HCT116 (cell line): ENCODE data around the gene PAK1. TPM values are rescaled to one million over a fixed set of nuclear protein-coding genes. Genes with fewer than 3 reads are reported as not detected.

Source experiments
- ATAC-seq: fragments of 200-7000 bp; cut with Tn5 transposase; 2 replicates; pipeline ENCODE4 v1.9.1; 2020; ENCODE audit warnings: mild to moderate bottlenecking, moderate library complexity
- BruUV-seq: library from RNA; stranded (reverse); fragments of 400-500 nt; replicated peaks from 2 replicates; lab custom pipeline; 2021; lab: Mats Ljungman, UMichigan
- CTCF ChIA-PET: fragments of 300-600 bp; sonication (Branson Sonifier 250); formaldehyde crosslinking; loops from one replicate; lab custom pipeline; 2021; ENCODE audit warnings: antibody characterized with exemption; lab: Charles Lee
- POLR2A ChIA-PET: fragments of 300-600, 350-600 bp; sonication (Branson Sonifier 250); formaldehyde crosslinking; loops from one replicate; lab custom pipeline; 2021; ENCODE audit warnings: antibody characterized with exemption; lab: Charles Lee
- RAD21 ChIA-PET, 2 experiments: fragments of 300-600 bp; sonication (Branson Sonifier 250); formaldehyde crosslinking; loops; one replicate each; lab custom pipeline; 2023; ENCODE audit warnings: low total read pairs in 2 of 2; ENCODE audit not compliant: uncharacterized antibody in 2 of 2, unreplicated experiment in 2 of 2, low non-redundant PET in 1 of 2; lab: Charles Lee
- DNase-seq: peaks from one replicate; pipeline ENCODE4 v3.0.0-alpha.2; 2010; ENCODE audit warnings: low read depth, low spot score
- H2AFZ ChIP-seq: fragments of 200-600 bp; shearing (Covaris generic), sonication (generic); 2 replicates; pipeline ENCODE4 v1.6.1; 2017; ENCODE audit warnings: low read depth, mixed run types, mixed read lengths, antibody characterized with exemption, low read length; ENCODE audit not compliant: poor library complexity, severe bottlenecking
- H3K27ac ChIP-seq: 2 replicates; pipeline ENCODE4 v1.5.1; 2012; ENCODE audit warnings: low read depth, low read length
- H3K27me3 ChIP-seq: fragments of 200-600 bp; sonication (generic); 2 replicates; pipeline ENCODE4 v1.6.1; 2016; ENCODE audit warnings: mixed run types, low read length, mixed read lengths; ENCODE audit not compliant: insufficient read depth
- H3K36me3 ChIP-seq, 2 experiments: fragments of 200-500 bp in 1 of 2; fragments of 200-600 bp in 1 of 2; sonication (Bioruptor generic) in 1 of 2; sonication (generic) in 1 of 2; 2 replicates each; pipeline versions ENCODE4 v1.5.1 to v1.6.1; 2014 to 2016; ENCODE audit warnings: low read length in 2 of 2, inconsistent platforms in 1 of 2, mixed read lengths in 1 of 2, mixed run types in 1 of 2; ENCODE audit not compliant: insufficient read depth in 2 of 2, control insufficient read depth in 1 of 2
- H3K4me1 ChIP-seq, 2 experiments: fragments of 200-600 bp in 1 of 2; sonication (generic) in 1 of 2; 2 replicates each; pipeline versions ENCODE4 v1.5.1 to v1.6.1; 2012 to 2017; ENCODE audit warnings: low read length in 2 of 2, inconsistent platforms in 1 of 2, mild to moderate bottlenecking in 1 of 2, mixed read lengths in 1 of 2, mixed run types in 1 of 2, moderate library complexity in 1 of 2; ENCODE audit not compliant: insufficient read depth in 2 of 2, control insufficient read depth in 1 of 2
- H3K4me2 ChIP-seq: fragments of 200-600 bp; sonication (generic); 2 replicates; pipeline ENCODE4 v1.6.1; 2017; ENCODE audit warnings: mixed run types, low read length, mixed read lengths
- H3K4me3 ChIP-seq, 2 experiments: fragments of 200-600 bp in 1 of 2; sonication (generic) in 1 of 2; replicated peaks in 1 of 2; 2 replicates each; pipeline ENCODE4 v1.5.1; 2011 to 2016; ENCODE audit warnings: low read length in 2 of 2, control low read depth in 1 of 2, low read depth in 1 of 2, mild to moderate bottlenecking in 1 of 2, mixed read lengths in 1 of 2, mixed run types in 1 of 2
- H3K79me2 ChIP-seq: fragments of 200-600 bp; sonication (generic); 2 replicates; pipeline ENCODE4 v1.6.1; 2017; ENCODE audit warnings: mild to moderate bottlenecking, mixed run types, low read length, moderate library complexity, mixed read lengths; ENCODE audit not compliant: insufficient read depth
- H3K9ac ChIP-seq: fragments of 200-600 bp; sonication (generic); 2 replicates; pipeline ENCODE4 v1.6.1; 2016; ENCODE audit warnings: low read length, mixed read lengths
- H3K9me2 ChIP-seq: fragments of 200-600 bp; sonication (generic), shearing (Covaris generic); 2 replicates; pipeline ENCODE4 v1.6.1; 2017; ENCODE audit warnings: mixed run types, mild to moderate bottlenecking, moderate library complexity; ENCODE audit not compliant: insufficient read depth
- H3K9me3 ChIP-seq, 2 experiments: fragments of 200-500 bp in 1 of 2; fragments of 200-600 bp in 1 of 2; sonication (Bioruptor generic) in 1 of 2; sonication (generic) in 1 of 2; 2 replicates each; pipeline ENCODE4 v1.6.1; 2014 to 2017; ENCODE audit warnings: low read length in 2 of 2, mixed read lengths in 2 of 2, inconsistent platforms in 1 of 2, low read depth in 1 of 2, mild to moderate bottlenecking in 1 of 2, mixed run types in 1 of 2, moderate library complexity in 1 of 2; ENCODE audit not compliant: control insufficient read depth in 1 of 2, insufficient read depth in 1 of 2
- H4K20me1 ChIP-seq: fragments of 200-600 bp; sonication (generic), shearing (Covaris generic); 2 replicates; pipeline ENCODE4 v1.6.1; 2017; ENCODE audit warnings: mixed run types, mild to moderate bottlenecking, moderate library complexity; ENCODE audit not compliant: insufficient read depth
- EGR1 ChIP-seq: IDR thresholded peaks from 2 replicates; pipeline ENCODE4 v1.6.1; 2012; ENCODE audit warnings: low read depth
- ELF1 ChIP-seq: IDR thresholded peaks from 2 replicates; pipeline ENCODE4 v1.6.1; 2012; ENCODE audit warnings: low read depth, borderline replicate concordance
- EZH2phosphoT487 ChIP-seq: fragments of 200-600 bp; IDR thresholded peaks from 2 replicates; pipeline ENCODE4 v1.6.1; 2018; ENCODE audit warnings: antibody characterized with exemption, borderline replicate concordance
- JUND ChIP-seq: IDR thresholded peaks from 2 replicates; pipeline ENCODE4 v1.6.1; 2012
- POLR2AphosphoS5 ChIP-seq: IDR thresholded peaks from 2 replicates; pipeline ENCODE4 v1.6.1; 2011; ENCODE audit warnings: mild to moderate bottlenecking, low read depth, low read length, moderate library complexity
- RAD21 ChIP-seq: IDR thresholded peaks from 2 replicates; pipeline ENCODE4 v1.6.1; 2012; ENCODE audit warnings: low read depth, mild to moderate bottlenecking
- SP1 ChIP-seq: IDR thresholded peaks from 2 replicates; pipeline ENCODE4 v1.6.1; 2012; ENCODE audit warnings: low read depth
- TCF7L2 ChIP-seq: IDR thresholded peaks from 2 replicates; pipeline ENCODE4 v1.7.0; 2011; ENCODE audit warnings: borderline replicate concordance, inconsistent platforms; ENCODE audit not compliant: insufficient read depth, insufficient read length; ENCODE audit errors: extremely low read depth
- intact Hi-C: fragments of 100-400 bp; cut with micrococcal nuclease; formaldehyde crosslinking; loops from 2 replicates; pipeline ENCODE4 v1.10.0; 2022
- total RNA-seq: library from RNA; stranded (reverse); gene quantifications from one replicate; pipeline ENCODE4 v1.2.1, GENCODE V29; 2021; ENCODE audit not compliant: unreplicated experiment
- TF ChIP-seq, protein P1 (sequence below): IDR thresholded peaks from 2 replicates; pipeline ENCODE4 v1.6.1; 2012
- TF ChIP-seq, protein P2 (sequence below): IDR thresholded peaks from 2 replicates; pipeline ENCODE4 v1.6.1; 2012
- TF ChIP-seq, protein P3 (sequence below), 3 experiments: fragments of 200-600 bp in 1 of 3; sonication (generic) in 1 of 3; IDR thresholded peaks in 2 of 3; conservative IDR thresholded peaks in 1 of 3; 2 replicates each; pipeline ENCODE4 v1.5.1; 2012 to 2017; ENCODE audit warnings: low read depth in 2 of 3, low read length in 2 of 3, antibody characterized with exemption in 1 of 3, borderline replicate concordance in 1 of 3, control low read depth in 1 of 3, mild to moderate bottlenecking in 1 of 3, mixed read lengths in 1 of 3, mixed run types in 1 of 3, moderate library complexity in 1 of 3; ENCODE audit not compliant: insufficient read depth in 1 of 3
- TF ChIP-seq, protein P4 (sequence below): IDR thresholded peaks from 2 replicates; pipeline ENCODE4 v1.6.1; 2012; ENCODE audit warnings: low read depth
- TF ChIP-seq, protein P5 (sequence below): IDR thresholded peaks from 2 replicates; pipeline ENCODE4 v1.6.1; 2011; ENCODE audit warnings: mild to moderate bottlenecking, low read length, moderate library complexity; ENCODE audit not compliant: insufficient replicate concordance; ENCODE audit errors: extremely low read depth

Gene PAK1
- total RNA-seq, 1 experiment from 2014 or later, result 56.1 TPM

DNA sequence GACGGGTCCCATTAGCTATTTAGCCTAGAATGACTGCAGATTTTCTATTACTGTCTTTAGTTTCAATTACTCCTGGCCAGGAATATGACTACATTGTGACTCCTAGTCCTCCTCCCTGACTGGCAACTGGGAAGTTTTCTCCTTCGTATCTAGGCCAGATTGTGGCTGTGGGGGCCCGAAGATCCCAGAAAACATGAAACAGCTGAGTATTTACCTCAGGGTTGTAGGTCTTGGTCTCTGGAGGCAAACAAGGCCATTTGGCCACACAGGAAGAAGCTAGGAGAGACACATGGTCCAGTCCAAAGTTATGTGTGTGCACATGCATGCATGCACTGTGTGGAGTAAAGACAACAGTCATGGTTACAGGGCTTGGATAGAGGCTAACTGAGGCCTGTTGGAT, 162.2 kb downstream of the PAK1 start:
- ATAC-seq (no peak), DNase-seq (no peak)
- Histone ChIP-seq H3K4me2 (no peak overlapping the region), H3K79me2 (no peaks in the 10 kb centered on the region), H3K27me3 (no peaks in the 10 kb centered on the region), H3K27ac (no peak overlapping the region), H3K36me3 (no peaks in the 10 kb centered on the region), H2AFZ (no peak overlapping the region), H3K9me2 (no peaks in the 10 kb centered on the region), H3K4me3 (no peak overlapping the region), H4K20me1 (no peaks in the 10 kb centered on the region), H3K9ac (no peak overlapping the region), H3K9me3 (no peaks in the 10 kb centered on the region), H3K4me1 (no peaks in the 10 kb centered on the region)
- ChIA-PET RAD21 (no interaction called here), CTCF (no interaction called here), POLR2A (no interaction called here)
- TF ChIP-seq SP1 (no peak), EGR1 (no peak), ELF1 (no peak), TCF7L2 (no peak), RAD21 (no peak), JUND (no peak)
- TF ChIP-seq, protein P1, sequence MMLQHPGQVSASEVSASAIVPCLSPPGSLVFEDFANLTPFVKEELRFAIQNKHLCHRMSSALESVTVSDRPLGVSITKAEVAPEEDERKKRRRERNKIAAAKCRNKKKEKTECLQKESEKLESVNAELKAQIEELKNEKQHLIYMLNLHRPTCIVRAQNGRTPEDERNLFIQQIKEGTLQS, result no peak
- intact Hi-C loops, result no loop called here
- no TSS peak for BruUV-seq

DNA sequence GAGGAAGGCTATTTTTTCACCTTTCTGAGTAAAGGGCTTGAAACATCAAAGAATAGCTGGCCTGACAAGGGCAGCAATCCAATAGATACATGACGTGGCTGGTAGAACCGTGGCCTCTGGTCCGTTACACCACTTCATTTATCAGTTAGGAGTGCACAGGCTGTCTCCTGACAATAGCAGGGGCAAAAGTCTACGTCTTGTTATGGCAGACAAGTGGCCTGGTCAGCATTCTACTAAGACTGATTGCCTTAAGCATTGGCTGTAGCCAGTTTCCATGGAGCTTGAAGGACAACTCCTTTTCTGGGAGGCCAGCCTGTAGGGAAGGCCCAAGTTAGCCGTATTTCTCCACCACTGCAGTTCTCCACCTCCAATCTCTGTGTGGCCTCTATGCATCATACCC, 163.2 kb downstream of the PAK1 start:
- H3K27ac ChIP-seq, result no peak overlapping the region
- POLR2A ChIA-PET, result no interaction called here
- no peaks in the 10 kb centered on the region for H3K79me2 ChIP-seq
- no peaks in the 10 kb centered on the region for H3K9me3 ChIP-seq
- H3K4me2 ChIP-seq, result no peak overlapping the region
- H4K20me1 ChIP-seq, result no peaks in the 10 kb centered on the region
- intact Hi-C loops, result no loop called here
- H3K4me3 ChIP-seq, result no peak overlapping the region
- no peaks in the 10 kb centered on the region for H3K36me3 ChIP-seq
- DNase-seq (no peak), ATAC-seq (no peak)
- H3K4me1 ChIP-seq, result no peaks in the 10 kb centered on the region
- no peak overlapping the region for H3K9ac ChIP-seq
- RAD21 ChIA-PET, result no interaction called here
- no TSS peak for BruUV-seq
- no peaks in the 10 kb centered on the region for H3K9me2 ChIP-seq
- CTCF ChIA-PET, result no interaction called here
- no peak overlapping the region for H2AFZ ChIP-seq
- no peaks in the 10 kb centered on the region for H3K27me3 ChIP-seq
- no peak for TF ChIP-seq EZH2phosphoT487
- TF ChIP-seq, protein P2, sequence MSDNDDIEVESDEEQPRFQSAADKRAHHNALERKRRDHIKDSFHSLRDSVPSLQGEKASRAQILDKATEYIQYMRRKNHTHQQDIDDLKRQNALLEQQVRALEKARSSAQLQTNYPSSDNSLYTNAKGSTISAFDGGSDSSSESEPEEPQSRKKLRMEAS, result no peak
- TF ChIP-seq POLR2AphosphoS5, result no peak
- no peak for TF ChIP-seq ELF1
- TF ChIP-seq, protein P3, sequence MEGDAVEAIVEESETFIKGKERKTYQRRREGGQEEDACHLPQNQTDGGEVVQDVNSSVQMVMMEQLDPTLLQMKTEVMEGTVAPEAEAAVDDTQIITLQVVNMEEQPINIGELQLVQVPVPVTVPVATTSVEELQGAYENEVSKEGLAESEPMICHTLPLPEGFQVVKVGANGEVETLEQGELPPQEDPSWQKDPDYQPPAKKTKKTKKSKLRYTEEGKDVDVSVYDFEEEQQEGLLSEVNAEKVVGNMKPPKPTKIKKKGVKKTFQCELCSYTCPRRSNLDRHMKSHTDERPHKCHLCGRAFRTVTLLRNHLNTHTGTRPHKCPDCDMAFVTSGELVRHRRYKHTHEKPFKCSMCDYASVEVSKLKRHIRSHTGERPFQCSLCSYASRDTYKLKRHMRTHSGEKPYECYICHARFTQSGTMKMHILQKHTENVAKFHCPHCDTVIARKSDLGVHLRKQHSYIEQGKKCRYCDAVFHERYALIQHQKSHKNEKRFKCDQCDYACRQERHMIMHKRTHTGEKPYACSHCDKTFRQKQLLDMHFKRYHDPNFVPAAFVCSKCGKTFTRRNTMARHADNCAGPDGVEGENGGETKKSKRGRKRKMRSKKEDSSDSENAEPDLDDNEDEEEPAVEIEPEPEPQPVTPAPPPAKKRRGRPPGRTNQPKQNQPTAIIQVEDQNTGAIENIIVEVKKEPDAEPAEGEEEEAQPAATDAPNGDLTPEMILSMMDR (IDR thresholded peaks at IDR 0.05 in 2 of 3, conservative IDR thresholded peaks at IDR 0.05 in 1 of 3; ENCODE audit: borderline replicate concordance in 1 of 3, insufficient read depth in 1 of 3, low read depth in 2 of 3, low read length in 2 of 3), result no peak
- TF ChIP-seq, protein P4, sequence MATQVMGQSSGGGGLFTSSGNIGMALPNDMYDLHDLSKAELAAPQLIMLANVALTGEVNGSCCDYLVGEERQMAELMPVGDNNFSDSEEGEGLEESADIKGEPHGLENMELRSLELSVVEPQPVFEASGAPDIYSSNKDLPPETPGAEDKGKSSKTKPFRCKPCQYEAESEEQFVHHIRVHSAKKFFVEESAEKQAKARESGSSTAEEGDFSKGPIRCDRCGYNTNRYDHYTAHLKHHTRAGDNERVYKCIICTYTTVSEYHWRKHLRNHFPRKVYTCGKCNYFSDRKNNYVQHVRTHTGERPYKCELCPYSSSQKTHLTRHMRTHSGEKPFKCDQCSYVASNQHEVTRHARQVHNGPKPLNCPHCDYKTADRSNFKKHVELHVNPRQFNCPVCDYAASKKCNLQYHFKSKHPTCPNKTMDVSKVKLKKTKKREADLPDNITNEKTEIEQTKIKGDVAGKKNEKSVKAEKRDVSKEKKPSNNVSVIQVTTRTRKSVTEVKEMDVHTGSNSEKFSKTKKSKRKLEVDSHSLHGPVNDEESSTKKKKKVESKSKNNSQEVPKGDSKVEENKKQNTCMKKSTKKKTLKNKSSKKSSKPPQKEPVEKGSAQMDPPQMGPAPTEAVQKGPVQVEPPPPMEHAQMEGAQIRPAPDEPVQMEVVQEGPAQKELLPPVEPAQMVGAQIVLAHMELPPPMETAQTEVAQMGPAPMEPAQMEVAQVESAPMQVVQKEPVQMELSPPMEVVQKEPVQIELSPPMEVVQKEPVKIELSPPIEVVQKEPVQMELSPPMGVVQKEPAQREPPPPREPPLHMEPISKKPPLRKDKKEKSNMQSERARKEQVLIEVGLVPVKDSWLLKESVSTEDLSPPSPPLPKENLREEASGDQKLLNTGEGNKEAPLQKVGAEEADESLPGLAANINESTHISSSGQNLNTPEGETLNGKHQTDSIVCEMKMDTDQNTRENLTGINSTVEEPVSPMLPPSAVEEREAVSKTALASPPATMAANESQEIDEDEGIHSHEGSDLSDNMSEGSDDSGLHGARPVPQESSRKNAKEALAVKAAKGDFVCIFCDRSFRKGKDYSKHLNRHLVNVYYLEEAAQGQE, result no peak
- TF ChIP-seq, protein P5, sequence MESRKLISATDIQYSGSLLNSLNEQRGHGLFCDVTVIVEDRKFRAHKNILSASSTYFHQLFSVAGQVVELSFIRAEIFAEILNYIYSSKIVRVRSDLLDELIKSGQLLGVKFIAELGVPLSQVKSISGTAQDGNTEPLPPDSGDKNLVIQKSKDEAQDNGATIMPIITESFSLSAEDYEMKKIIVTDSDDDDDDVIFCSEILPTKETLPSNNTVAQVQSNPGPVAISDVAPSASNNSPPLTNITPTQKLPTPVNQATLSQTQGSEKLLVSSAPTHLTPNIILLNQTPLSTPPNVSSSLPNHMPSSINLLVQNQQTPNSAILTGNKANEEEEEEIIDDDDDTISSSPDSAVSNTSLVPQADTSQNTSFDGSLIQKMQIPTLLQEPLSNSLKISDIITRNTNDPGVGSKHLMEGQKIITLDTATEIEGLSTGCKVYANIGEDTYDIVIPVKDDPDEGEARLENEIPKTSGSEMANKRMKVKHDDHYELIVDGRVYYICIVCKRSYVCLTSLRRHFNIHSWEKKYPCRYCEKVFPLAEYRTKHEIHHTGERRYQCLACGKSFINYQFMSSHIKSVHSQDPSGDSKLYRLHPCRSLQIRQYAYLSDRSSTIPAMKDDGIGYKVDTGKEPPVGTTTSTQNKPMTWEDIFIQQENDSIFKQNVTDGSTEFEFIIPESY, result no peak
